ENCODE results near the gene FBXO21. TPM values are rescaled to one million over a fixed set of nuclear protein-coding genes. Genes with fewer than 3 reads are reported as not detected.
"Not testable (repeated sequence)": the region's sequence is repeated elsewhere in the genome, so short reads cannot be mapped to it uniquely, and the experiment has no call there.

FBXO21 gene
- total and polyA plus RNA-seq, 8 donors = 9.0 to 42.4 (median 24.8) TPM

GRCh38 chr12:117187421-117187820 lies 2.8 kb downstream of the FBXO21 start:
- Histone ChIP-seq H3K4me1 (peaks cover 0 to 8% (median 0%) of the 10 kb centered on the region in 3 donors), H3K36me3 (peaks cover 0 to 30% (median 18%) of the 10 kb centered on the region in 3 donors), H3K27ac (peak overlapping the region in 2 of 4 donors; percentile 59 to 63), H3K4me3 (no peak overlapping the region), H3K9me3 (no peaks in the 10 kb centered on the region), H3K27me3 (no peaks in the 10 kb centered on the region)
- ATAC-seq (peak in 2 of 4 donors; percentile 16 to 18), FAIRE-seq (no peak), DNase-seq (peak in 1 of 6 donors; percentile 42)
- TF ChIP-seq, protein P1, sequence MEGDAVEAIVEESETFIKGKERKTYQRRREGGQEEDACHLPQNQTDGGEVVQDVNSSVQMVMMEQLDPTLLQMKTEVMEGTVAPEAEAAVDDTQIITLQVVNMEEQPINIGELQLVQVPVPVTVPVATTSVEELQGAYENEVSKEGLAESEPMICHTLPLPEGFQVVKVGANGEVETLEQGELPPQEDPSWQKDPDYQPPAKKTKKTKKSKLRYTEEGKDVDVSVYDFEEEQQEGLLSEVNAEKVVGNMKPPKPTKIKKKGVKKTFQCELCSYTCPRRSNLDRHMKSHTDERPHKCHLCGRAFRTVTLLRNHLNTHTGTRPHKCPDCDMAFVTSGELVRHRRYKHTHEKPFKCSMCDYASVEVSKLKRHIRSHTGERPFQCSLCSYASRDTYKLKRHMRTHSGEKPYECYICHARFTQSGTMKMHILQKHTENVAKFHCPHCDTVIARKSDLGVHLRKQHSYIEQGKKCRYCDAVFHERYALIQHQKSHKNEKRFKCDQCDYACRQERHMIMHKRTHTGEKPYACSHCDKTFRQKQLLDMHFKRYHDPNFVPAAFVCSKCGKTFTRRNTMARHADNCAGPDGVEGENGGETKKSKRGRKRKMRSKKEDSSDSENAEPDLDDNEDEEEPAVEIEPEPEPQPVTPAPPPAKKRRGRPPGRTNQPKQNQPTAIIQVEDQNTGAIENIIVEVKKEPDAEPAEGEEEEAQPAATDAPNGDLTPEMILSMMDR (IDR thresholded peaks at IDR 0.05) = no peak
- intact Hi-C loops (cut with DNase I) = no loop called here
- WGBS, 2 donors = 34 to 40% methylated on average over 4 of the region's 4 CpGs

- Histone ChIP-seq H3K4me1 (no peaks in the 10 kb centered on the region), H3K9me3 (no peaks in the 10 kb centered on the region), H3K27ac (no peak overlapping the region), H3K4me3 (no peak overlapping the region), H3K36me3 (peaks cover 0 to 35% (median 18%) of the 10 kb centered on the region in 3 donors), H3K27me3 (no peaks in the 10 kb centered on the region)
- no peak for FAIRE-seq
- WGBS, 2 donors = 83 to 87% methylated on average over 3 of the region's 3 CpGs
- intact Hi-C loops (cut with DNase I) = no loop called here
- DNase-seq = no peak
- no peak for ATAC-seq
- TF ChIP-seq, protein P1 (IDR thresholded peaks at IDR 0.05) = no peak
Measured at GRCh38 chr12:117182866-117183265, 7.4 kb downstream of the FBXO21 start.

GRCh38 chr12:117181468-117181843 lies 8.8 kb downstream of the FBXO21 start:
- H3K9me3 ChIP-seq; H3K4me1 ChIP-seq; intact Hi-C loops (cut with DNase I); ATAC-seq; DNase-seq; H3K27ac ChIP-seq; H3K27me3 ChIP-seq; H3K4me3 ChIP-seq; FAIRE-seq: not testable (repeated sequence)
- peaks cover 0 to 46% (median 27%) of the 10 kb centered on the region in 3 donors for H3K36me3 ChIP-seq
- 88 to 98% methylated on average over 8 of the region's 8 CpGs for WGBS, 2 donors

DNA sequence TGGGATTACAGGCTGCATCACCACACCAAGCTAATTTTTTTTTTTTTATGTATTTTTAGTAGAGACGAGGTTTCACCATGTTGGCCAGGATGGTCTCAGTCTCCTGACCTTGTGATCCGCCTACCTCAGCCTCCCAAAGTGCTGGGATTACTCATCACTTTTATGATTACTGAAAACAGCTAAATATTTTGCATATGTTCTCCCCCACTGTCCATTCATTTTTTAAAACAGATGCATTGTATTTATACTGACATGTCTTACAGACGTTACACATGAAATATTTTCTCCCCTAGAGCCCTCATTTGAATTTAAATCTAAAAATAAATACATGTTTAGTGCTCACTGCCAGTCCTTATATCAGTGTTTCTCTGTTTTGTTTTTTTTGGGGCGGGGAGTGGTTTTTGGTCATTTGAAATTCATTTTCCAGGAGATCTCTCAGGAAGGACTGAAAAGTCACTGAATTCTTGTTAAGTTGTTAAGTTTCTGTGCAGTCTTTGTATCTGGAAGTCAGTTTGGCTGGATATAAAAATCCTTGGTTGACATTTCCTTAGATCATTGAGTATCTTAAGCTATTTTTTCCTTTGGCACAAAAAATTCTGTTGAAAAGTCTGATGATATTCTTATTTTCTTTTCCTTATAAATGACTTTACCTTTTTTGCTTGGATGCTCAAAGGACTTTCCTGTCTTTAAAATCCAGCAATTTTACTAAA lies 9.4 kb downstream of the FBXO21 start:
- ATAC-seq (no peak), FAIRE-seq (no peak), DNase-seq (no peak)
- WGBS, 2 donors = 71 to 95% methylated on average over 4 of the region's 4 CpGs
- Histone ChIP-seq H3K4me1 (no peaks in the 10 kb centered on the region), H3K27me3 (no peaks in the 10 kb centered on the region), H3K4me3 (no peak overlapping the region), H3K9me3 (no peaks in the 10 kb centered on the region), H3K27ac (no peak overlapping the region), H3K36me3 (peaks cover 0 to 48% (median 27%) of the 10 kb centered on the region in 3 donors)
- TF ChIP-seq, protein P1 (IDR thresholded peaks at IDR 0.05) = no peak
- intact Hi-C loops (cut with DNase I) = no loop called here

GRCh38 chr12:117178745-117179144 lies 11.5 kb downstream of the FBXO21 start:
- FAIRE-seq (no peak), ATAC-seq (no peak), DNase-seq (no peak)
- Histone ChIP-seq H3K4me3 (no peak overlapping the region), H3K36me3 (peaks cover 0 to 45% (median 32%) of the 10 kb centered on the region in 3 donors), H3K9me3 (no peaks in the 10 kb centered on the region), H3K27me3 (no peaks in the 10 kb centered on the region), H3K4me1 (no peaks in the 10 kb centered on the region), H3K27ac (no peak overlapping the region)
- TF ChIP-seq, protein P1 (IDR thresholded peaks at IDR 0.05) = no peak
- intact Hi-C loops (cut with DNase I) = no loop called here
- 88 to 90% methylated on average over 2 of the region's 2 CpGs for WGBS, 2 donors

Measured in pancreas (tissue), 10 donors.